Measurements from ENCODE around the gene SIX2.

Gene SIX2

DNA sequence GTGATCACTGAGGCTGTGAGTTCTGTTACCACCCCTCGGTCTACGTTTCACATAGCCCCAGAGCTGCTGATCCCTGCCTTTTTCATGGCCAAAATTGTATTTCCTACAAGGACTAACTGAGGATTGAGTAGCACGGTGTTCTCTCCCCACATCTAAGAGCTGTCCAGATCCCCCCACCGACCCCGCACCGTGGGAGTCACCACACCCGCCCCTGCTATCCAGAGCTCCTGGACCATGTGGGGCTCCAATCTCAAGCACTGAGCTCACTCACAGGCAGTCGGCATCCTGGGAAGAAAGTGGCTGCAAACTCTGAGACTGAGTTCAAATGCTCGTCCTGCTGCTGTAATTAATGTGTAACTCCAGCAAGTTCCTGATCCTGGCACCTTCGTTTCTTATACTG lies 9.7 kb downstream of the SIX2 start:
- no peaks in the 10 kb centered on the region for H3K36me3 Mint-ChIP-seq
- no peak overlapping the region for H3K27ac Mint-ChIP-seq

GRCh38 chr2:44997963-44998362 lies 11.3 kb downstream of the SIX2 start:
- ATAC-seq = no peak
- H3K4me3 Mint-ChIP-seq = no peak overlapping the region
- H3K9me3 Mint-ChIP-seq = peaks cover 4% of the 10 kb centered on the region
- H3K27ac Mint-ChIP-seq = no peak overlapping the region
- H3K36me3 Mint-ChIP-seq = no peaks in the 10 kb centered on the region
- H3K4me1 Mint-ChIP-seq = peaks cover 17% of the 10 kb centered on the region
- H3K27me3 Mint-ChIP-seq = peaks cover 65% of the 10 kb centered on the region

More for the DNA sequence above, 9.7 kb downstream of the SIX2 start:
- no peak for ATAC-seq
- H3K27me3 Mint-ChIP-seq = peaks cover 80% of the 10 kb centered on the region
- H3K4me3 Mint-ChIP-seq = no peak overlapping the region
- no peaks in the 10 kb centered on the region for H3K9me3 Mint-ChIP-seq
- peaks cover 24% of the 10 kb centered on the region for H3K4me1 Mint-ChIP-seq

DNA sequence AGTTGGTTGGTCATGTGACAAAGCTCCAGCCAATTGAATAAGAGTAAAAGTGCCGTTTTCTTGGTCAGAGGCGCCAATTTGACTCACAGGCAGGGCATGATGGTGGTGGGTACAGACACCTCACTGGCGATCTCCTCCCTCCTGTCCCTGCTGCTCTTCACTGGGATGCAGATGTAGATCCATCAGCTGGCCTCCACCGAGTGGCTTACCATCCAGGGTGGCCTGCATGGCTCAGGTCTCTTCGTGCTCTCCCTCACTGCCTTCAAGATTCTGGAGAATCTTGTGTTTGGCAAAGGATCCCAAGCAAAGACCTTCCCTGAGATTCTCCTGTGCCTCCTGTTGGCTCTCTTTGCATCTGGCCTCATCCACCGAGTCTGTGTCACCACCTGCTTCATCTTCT lies 12.9 kb downstream of the SIX2 start:
- Mint-ChIP-seq H3K4me3 (no peak overlapping the region), H3K36me3 (peaks cover 6% of the 10 kb centered on the region), H3K27ac (no peak overlapping the region), H3K27me3 (peaks cover 50% of the 10 kb centered on the region), H3K4me1 (peaks cover 7% of the 10 kb centered on the region), H3K9me3 (peaks cover 9% of the 10 kb centered on the region)
- ATAC-seq = no peak

DNA sequence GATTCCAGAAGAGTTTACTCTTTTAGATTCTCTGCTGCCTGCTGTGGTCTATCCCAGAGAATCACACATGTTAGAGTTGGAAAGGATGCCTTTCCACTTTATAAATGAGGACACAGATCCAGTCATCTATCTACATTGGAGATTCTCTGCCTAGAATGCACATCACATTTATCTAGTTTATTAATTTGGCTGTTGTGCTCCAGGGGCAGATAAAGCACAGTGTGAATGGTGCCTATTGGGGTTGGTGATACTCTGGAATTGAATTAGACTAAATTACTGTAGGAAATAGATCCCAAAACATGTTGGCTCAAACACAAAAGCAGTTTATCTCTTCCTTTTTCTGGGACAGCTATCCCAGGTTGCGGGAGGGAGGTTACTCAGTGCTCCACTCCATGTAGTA lies 14.9 kb downstream of the SIX2 start:
- ATAC-seq = no peak
- Mint-ChIP-seq H3K27me3 (peaks cover 49% of the 10 kb centered on the region), H3K36me3 (peaks cover 6% of the 10 kb centered on the region), H3K9me3 (peaks cover 17% of the 10 kb centered on the region), H3K4me1 (no peaks in the 10 kb centered on the region), H3K4me3 (no peak overlapping the region), H3K27ac (no peak overlapping the region)

DNA sequence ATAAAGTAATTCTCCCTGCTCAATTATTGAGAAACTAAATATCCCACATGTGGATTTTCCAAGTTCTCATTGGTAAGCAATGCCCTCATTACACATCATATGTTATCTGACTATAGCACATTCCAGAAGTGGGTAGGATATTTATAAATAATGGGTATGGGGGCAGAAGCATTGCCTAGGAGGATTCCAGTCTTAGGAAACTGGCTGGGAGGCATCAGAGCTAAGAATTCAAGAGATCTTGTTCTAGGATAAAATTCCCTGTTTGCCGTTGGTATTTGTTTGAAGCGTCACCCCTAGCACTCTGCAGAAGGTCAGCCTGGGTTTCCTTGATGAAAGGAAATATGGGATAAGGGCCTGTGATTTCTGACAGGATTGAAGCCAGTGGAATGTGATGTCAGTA lies 20.1 kb downstream of the SIX2 start:
- Mint-ChIP-seq H3K27ac (no peak overlapping the region), H3K27me3 (peaks cover 62% of the 10 kb centered on the region), H3K4me1 (no peaks in the 10 kb centered on the region), H3K36me3 (peaks cover 6% of the 10 kb centered on the region), H3K9me3 (peaks cover 26% of the 10 kb centered on the region), H3K4me3 (no peak overlapping the region)
- no peak for ATAC-seq

DNA sequence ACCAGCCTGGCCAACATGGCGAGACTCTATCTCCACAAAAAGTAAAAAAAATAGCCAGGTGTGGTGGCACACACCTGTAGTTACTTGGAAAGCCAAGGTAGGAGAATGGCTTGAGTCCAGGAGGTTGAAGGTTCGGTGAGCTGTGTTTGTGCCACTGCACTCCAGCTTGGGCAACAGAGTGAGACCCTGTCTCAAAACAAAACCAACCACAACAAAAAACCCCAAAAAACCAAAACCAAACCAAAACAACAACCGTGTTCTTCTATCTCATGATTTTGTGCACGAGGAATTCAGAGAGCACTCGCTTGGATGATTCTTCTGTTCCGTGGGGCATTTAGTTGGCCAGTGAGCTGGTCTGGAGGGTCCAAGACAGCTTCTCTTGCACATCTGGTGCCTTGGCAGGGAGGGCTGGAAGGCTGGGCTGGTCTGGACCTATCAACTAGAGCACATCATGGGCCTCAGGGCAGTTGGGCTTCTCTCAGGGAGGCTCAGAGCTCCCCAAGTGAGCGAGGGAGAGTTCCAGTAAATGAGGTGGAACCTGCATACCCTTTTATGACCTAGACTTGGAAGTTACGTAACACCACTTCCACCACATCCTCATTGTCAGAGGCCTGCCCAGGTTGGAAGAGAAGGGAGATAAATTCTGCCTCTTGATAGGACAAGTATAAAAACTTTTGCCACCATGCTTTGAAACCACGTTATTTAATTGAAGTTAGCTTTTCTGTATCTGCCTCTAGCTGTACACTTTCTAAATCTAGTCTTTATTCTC lies 25.2 kb downstream of the SIX2 start:
- Mint-ChIP-seq H3K27ac (no peak overlapping the region), H3K36me3 (no peaks in the 10 kb centered on the region), H3K4me1 (peaks cover 7% of the 10 kb centered on the region), H3K4me3 (no peak overlapping the region), H3K27me3 (peaks cover 55% of the 10 kb centered on the region), H3K9me3 (peaks cover 9% of the 10 kb centered on the region)
- no peak for ATAC-seq

GRCh38 chr2:44981714-44982108 lies 27.5 kb downstream of the SIX2 start:
- Mint-ChIP-seq H3K4me1 (peaks cover 7% of the 10 kb centered on the region), H3K36me3 (no peaks in the 10 kb centered on the region), H3K27ac (no peak overlapping the region), H3K27me3 (peaks cover 33% of the 10 kb centered on the region), H3K9me3 (no peaks in the 10 kb centered on the region), H3K4me3 (no peak overlapping the region)
- no peak for ATAC-seq

- no peak overlapping the region for H3K4me3 Mint-ChIP-seq
- H3K4me1 Mint-ChIP-seq = peaks cover 7% of the 10 kb centered on the region
- H3K27me3 Mint-ChIP-seq = peaks cover 26% of the 10 kb centered on the region
- no peak for ATAC-seq
- no peak overlapping the region for H3K27ac Mint-ChIP-seq
- no peaks in the 10 kb centered on the region for H3K9me3 Mint-ChIP-seq
- no peaks in the 10 kb centered on the region for H3K36me3 Mint-ChIP-seq
Measured at GRCh38 chr2:44980751-44981713, 28.2 kb downstream of the SIX2 start.

DNA sequence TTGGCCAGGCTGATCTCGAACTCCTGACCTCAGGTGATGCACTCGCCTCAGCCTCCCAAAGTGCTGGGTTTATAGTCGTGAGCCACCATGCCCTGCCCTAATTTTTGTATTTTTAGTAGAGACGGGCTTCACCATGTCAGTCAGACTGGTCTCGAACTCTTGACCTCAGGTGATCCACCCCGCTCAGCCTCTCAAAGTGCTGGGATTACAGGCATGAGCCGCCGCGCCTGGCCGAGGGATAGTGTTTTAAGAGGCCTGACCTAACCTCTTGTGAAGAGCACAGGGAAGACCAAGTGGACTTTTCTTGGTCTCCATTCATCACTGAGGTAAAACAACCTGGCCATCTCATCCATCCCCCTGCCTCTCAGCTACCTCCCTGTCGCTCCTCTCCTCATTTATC lies 29.7 kb downstream of the SIX2 start:
- H3K4me1 Mint-ChIP-seq = peaks cover 7% of the 10 kb centered on the region
- no peak overlapping the region for H3K4me3 Mint-ChIP-seq
- H3K9me3 Mint-ChIP-seq = no peaks in the 10 kb centered on the region
- no peak for ATAC-seq
- no peaks in the 10 kb centered on the region for H3K36me3 Mint-ChIP-seq
- peaks cover 19% of the 10 kb centered on the region for H3K27me3 Mint-ChIP-seq
- no peak overlapping the region for H3K27ac Mint-ChIP-seq

DNA sequence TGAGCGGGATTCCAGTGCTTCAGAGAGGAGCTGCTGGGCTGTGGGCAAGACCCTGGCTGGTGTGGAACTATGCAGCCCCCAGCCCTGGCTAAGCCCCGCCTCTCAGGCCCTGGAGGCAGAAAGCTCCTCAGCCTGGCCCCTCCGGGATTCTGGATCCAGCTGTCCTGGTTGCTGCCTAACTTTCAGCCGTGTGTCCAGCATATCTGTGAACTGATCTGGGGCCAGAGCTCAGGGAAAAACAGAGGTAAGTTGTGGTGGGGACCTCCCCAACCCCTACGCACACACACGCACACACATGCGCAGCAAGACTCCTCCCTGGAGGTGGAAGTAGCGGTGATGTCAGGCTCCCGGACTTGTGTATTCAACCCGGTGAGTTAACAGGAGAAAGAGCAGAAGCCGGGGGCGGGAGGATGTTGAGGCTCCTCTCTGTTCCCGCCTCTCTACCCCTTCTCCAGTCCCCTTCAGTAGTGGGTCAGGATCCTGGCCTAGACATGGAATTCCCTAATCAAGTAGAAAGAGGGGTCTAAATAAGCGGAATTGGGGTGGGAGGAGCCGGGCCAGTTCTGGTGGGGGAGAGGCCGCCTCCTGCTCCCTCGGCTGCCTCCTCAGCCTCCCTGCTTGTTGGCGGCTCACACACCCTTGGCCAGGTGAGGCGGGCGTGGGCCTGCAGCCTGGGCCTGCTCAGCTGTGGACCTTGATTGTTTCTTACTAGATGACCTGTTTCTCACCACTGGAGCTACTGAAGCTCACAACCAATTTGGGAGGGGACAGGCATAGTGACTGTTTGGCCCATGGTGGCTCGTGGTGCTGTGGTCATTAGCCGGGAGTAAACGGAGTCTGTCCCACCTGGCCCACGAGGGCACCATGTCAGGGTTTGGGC lies 33.4 kb downstream of the SIX2 start:
- Mint-ChIP-seq H3K9me3 (no peaks in the 10 kb centered on the region), H3K4me1 (peaks cover 11% of the 10 kb centered on the region), H3K4me3 (peak overlapping the region; percentile 2), H3K36me3 (no peaks in the 10 kb centered on the region), H3K27me3 (peaks cover 9% of the 10 kb centered on the region), H3K27ac (no peak overlapping the region)
- ATAC-seq = no peak

GRCh38 chr2:44974064-44974715 lies 35.1 kb downstream of the SIX2 start:
- H3K27ac Mint-ChIP-seq = no peak overlapping the region
- H3K4me1 Mint-ChIP-seq = peaks cover 11% of the 10 kb centered on the region
- peaks cover 18% of the 10 kb centered on the region for H3K27me3 Mint-ChIP-seq
- no peaks in the 10 kb centered on the region for H3K9me3 Mint-ChIP-seq
- no peaks in the 10 kb centered on the region for H3K36me3 Mint-ChIP-seq
- no peak for ATAC-seq
- no peak overlapping the region for H3K4me3 Mint-ChIP-seq

DNA sequence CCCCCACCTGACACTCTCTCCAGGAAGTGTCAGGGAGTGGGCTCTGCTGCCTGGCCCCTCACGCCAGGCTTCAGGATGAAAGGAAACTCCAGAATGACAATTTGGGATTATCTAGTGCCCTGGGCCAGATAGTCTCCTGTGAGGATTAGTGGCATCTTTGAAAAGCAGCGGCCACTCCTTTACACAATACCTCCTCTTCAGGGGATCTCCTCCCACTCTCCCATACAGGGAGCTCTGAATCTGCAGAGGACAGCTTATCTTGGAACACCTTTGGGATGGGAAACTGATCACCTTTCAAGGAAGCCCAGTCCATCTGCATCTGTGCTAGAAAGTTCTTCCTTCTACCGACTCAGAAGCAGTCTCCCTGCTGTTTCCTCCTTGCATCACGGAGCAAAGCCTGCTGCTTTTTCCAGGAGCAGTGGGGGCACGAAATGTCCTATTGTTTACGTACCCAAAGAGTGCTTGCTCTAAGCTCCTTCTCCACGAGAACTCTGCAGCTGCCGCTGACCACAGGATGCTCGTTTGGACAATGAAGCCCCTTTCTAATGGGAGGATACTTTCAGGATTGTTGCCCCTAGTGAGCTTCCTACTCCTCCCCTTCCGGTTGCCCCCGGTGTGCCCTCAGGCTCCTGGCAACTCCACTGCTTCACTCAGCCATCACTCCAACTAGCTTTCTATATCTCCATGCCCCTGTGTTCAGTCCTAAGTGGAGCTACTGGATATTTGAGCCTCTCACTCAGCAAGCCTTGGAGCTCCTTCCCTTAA lies 36.3 kb downstream of the SIX2 start:
- H3K36me3 Mint-ChIP-seq = no peaks in the 10 kb centered on the region
- peaks cover 24% of the 10 kb centered on the region for H3K27me3 Mint-ChIP-seq
- peak overlapping the region; percentile 3 for H3K4me3 Mint-ChIP-seq
- no peak for ATAC-seq
- H3K4me1 Mint-ChIP-seq = peaks cover 11% of the 10 kb centered on the region
- H3K9me3 Mint-ChIP-seq = no peaks in the 10 kb centered on the region
- H3K27ac Mint-ChIP-seq = no peak overlapping the region

- Mint-ChIP-seq H3K4me3 (no peak overlapping the region), H3K27me3 (peaks cover 33% of the 10 kb centered on the region), H3K9me3 (no peaks in the 10 kb centered on the region), H3K27ac (no peak overlapping the region), H3K36me3 (no peaks in the 10 kb centered on the region), H3K4me1 (peaks cover 11% of the 10 kb centered on the region)
- no peak for ATAC-seq
Measured at GRCh38 chr2:44970846-44971450, 38.3 kb downstream of the SIX2 start.

GRCh38 chr2:44969936-44970335 lies 39.3 kb downstream of the SIX2 start:
- ATAC-seq = no peak
- H3K4me1 Mint-ChIP-seq = peaks cover 11% of the 10 kb centered on the region
- H3K36me3 Mint-ChIP-seq = no peaks in the 10 kb centered on the region
- H3K4me3 Mint-ChIP-seq = no peak overlapping the region
- H3K27me3 Mint-ChIP-seq = peaks cover 40% of the 10 kb centered on the region
- H3K27ac Mint-ChIP-seq = no peak overlapping the region
- H3K9me3 Mint-ChIP-seq = no peaks in the 10 kb centered on the region
